Adrenal gland (tissue), 5 donors: ENCODE data around the gene ANKRD33.

ENCODE experiments used
- CTCF ChIP-seq, 6 experiments: fragments of 450-650 bp in 4 of 6; fragments of 200-600 bp in 2 of 6; sonication (generic) in 1 of 6; IDR thresholded peaks; 1 replicate in 5 of 6; 2 replicates in 1 of 6; pipeline versions ENCODE4 v1.5.1 to v1.8.0; 2016 to 2021; ENCODE audit warnings: antibody characterized with exemption in 6 of 6, mild to moderate bottlenecking in 2 of 6, moderate library complexity in 1 of 6
- POLR2A ChIP-seq, 2 donors: fragments of 450-650 bp; IDR thresholded peaks; one replicate each; pipeline ENCODE4 v1.6.1; 2017; ENCODE audit warnings: antibody characterized with exemption in 2 of 2, mild to moderate bottlenecking in 2 of 2, moderate library complexity in 1 of 2
- donor health status: DM: no; HTN: no; CAD: no.

GRCh38 chr12:51872689-51872981 is 15.3 kb upstream of the ANKRD33 start:
- no peak for TF ChIP-seq CTCF (IDR thresholded peaks at IDR 0.05)
- no peak for TF ChIP-seq POLR2A (IDR thresholded peaks at IDR 0.05)
